GM21619 (cell line): ENCODE data around the gene ALG10B.
"Not testable (repeated sequence)": the region's sequence is repeated elsewhere in the genome, so short reads cannot be mapped to it uniquely, and the experiment has no call there.

Experiments used
- ATAC-seq: cut with Tn5 transposase; IDR thresholded peaks from one replicate; pipeline ENCODE4 v1.9.1; 2021; ENCODE audit not compliant: unreplicated experiment

The ALG10B gene

GRCh38 chr12:38316391-38317129, at the start of gene ALG10B:
ALG10B (plus strand) TSS chr12:38316774; CDS start chr12:38316894, 120 bp downstream.
- peak; percentile 100 for ATAC-seq

GRCh38 chr12:38268612-38269011, 48.0 kb upstream of the ALG10B start:
- ATAC-seq: no peak

- no peak for ATAC-seq
Measured at GRCh38 chr12:38269897-38270296, 46.7 kb upstream of the ALG10B start.

GRCh38 chr12:38279756-38280155, 36.8 kb upstream of the ALG10B start:
- ATAC-seq: no peak

GRCh38 chr12:38282886-38283285, 33.7 kb upstream of the ALG10B start:
- ATAC-seq: no peak

GRCh38 chr12:38289396-38289795, 27.2 kb upstream of the ALG10B start:
- ATAC-seq: no peak

- ATAC-seq: no peak
Measured at GRCh38 chr12:38291160-38291559, 25.4 kb upstream of the ALG10B start.

- not testable (repeated sequence) for ATAC-seq
Measured at GRCh38 chr12:38302972-38303371, 13.6 kb upstream of the ALG10B start.

GRCh38 chr12:38321966-38322365, 5.4 kb downstream of the ALG10B start:
- ATAC-seq: not testable (repeated sequence)

GRCh38 chr12:38324912-38325311, 8.3 kb downstream of the ALG10B start:
- no peak for ATAC-seq

- no peak for ATAC-seq
Measured at GRCh38 chr12:38327356-38327755, 10.8 kb downstream of the ALG10B start.

GRCh38 chr12:38328306-38328895, 11.8 kb downstream of the ALG10B start:
- ATAC-seq: no peak

GRCh38 chr12:38330414-38330813, 13.8 kb downstream of the ALG10B start:
- not testable (repeated sequence) for ATAC-seq

- no peak for ATAC-seq
Measured at GRCh38 chr12:38332814-38333213, 16.2 kb downstream of the ALG10B start.

GRCh38 chr12:38342444-38342843, 25.9 kb downstream of the ALG10B start:
- ATAC-seq: no peak

GRCh38 chr12:38343256-38343655, 26.7 kb downstream of the ALG10B start:
- ATAC-seq: not testable (repeated sequence)

- ATAC-seq: not testable (repeated sequence)
Measured at GRCh38 chr12:38343916-38344315, 27.3 kb downstream of the ALG10B start.

- peak; percentile 99 for ATAC-seq
Measured at GRCh38 chr12:38350342-38351174, 34.0 kb downstream of the ALG10B start.

GRCh38 chr12:38351175-38351508, 34.6 kb downstream of the ALG10B start:
- not testable (repeated sequence) for ATAC-seq

GRCh38 chr12:38367506-38367905, 50.9 kb downstream of the ALG10B start:
- no peak for ATAC-seq

- ATAC-seq: no peak
Measured at GRCh38 chr12:38370311-38370710, 53.7 kb downstream of the ALG10B start.

- no peak for ATAC-seq
Measured at GRCh38 chr12:38373784-38374183, 57.2 kb downstream of the ALG10B start.
